Measurements from ENCODE around the gene AMN1.

DNA sequence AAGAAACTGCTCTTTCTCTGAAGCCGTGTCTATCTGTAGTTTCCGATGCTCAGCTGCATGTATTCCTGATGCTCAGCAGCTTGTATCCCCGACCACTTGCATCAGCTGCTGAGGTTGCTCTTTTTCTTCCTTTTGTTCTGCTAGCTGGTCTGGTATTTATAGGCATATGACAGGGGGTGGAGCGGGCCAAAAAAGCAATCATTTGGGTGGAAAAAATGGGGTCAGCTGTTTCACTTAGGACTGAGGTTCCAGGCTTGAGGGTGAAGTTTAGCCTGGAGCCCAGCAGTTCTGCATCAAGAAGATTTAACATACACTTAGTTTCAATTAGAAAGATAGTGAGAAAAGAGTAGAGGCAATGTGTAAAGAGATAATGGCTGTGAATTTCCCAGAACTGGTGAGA lies 23.6 kb upstream of the AMN1 start:
- TF ChIP-seq, protein P1, sequence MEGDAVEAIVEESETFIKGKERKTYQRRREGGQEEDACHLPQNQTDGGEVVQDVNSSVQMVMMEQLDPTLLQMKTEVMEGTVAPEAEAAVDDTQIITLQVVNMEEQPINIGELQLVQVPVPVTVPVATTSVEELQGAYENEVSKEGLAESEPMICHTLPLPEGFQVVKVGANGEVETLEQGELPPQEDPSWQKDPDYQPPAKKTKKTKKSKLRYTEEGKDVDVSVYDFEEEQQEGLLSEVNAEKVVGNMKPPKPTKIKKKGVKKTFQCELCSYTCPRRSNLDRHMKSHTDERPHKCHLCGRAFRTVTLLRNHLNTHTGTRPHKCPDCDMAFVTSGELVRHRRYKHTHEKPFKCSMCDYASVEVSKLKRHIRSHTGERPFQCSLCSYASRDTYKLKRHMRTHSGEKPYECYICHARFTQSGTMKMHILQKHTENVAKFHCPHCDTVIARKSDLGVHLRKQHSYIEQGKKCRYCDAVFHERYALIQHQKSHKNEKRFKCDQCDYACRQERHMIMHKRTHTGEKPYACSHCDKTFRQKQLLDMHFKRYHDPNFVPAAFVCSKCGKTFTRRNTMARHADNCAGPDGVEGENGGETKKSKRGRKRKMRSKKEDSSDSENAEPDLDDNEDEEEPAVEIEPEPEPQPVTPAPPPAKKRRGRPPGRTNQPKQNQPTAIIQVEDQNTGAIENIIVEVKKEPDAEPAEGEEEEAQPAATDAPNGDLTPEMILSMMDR (IDR thresholded peaks at IDR 0.05; ENCODE audit: low read depth, low read length) = no peak
- TF ChIP-seq EZH2phosphoT487 (IDR thresholded peaks at IDR 0.05; ENCODE audit: low read depth) = no peak

Measured in OCI-LY3 (cell line).